IMR-90 (cell line): ENCODE measurements around the gene SPTSSA. TPM values are rescaled to one million over a fixed set of nuclear protein-coding genes. Genes with fewer than 3 reads are reported as not detected.

Experiments used
- ATAC-seq: fragments of 200-7000 bp; cut with Tn5 transposase; 2 replicates; pipeline ENCODE4 v1.9.1; 2020; ENCODE audit warnings: low read depth, mild to moderate bottlenecking, moderate library complexity
- BruUV-seq: library from RNA; stranded (reverse); fragments of 400-500 nt; replicated peaks from 2 replicates; lab custom pipeline; 2021; lab: Mats Ljungman, UMichigan
- CTCF ChIA-PET: fragments of 300-600 bp; formaldehyde crosslinking; extraction: SDS; loops from one replicate; lab custom pipeline; 2021; ENCODE audit warnings: antibody characterized with exemption; lab: Yijun Ruan, JAX
- POLR2A ChIA-PET: fragments of 300-600 bp; sonication (Branson Sonifier 250); formaldehyde crosslinking; loops from one replicate; lab custom pipeline; 2022; ENCODE audit warnings: antibody characterized with exemption; ENCODE audit not compliant: unreplicated experiment; lab: Charles Lee
- DNase-seq: peaks from one replicate; pipeline ENCODE4 v3.0.0; 2013
- H2AFZ ChIP-seq: replicated peaks from 2 replicates; pipeline ENCODE3; 2013; ENCODE audit warnings: low read length, mild to moderate bottlenecking; ENCODE audit not compliant: poor library complexity
- H2AK5ac ChIP-seq: 2 replicates; pipeline ENCODE4 v1.6.1; 2013; ENCODE audit warnings: low read depth, low read length, inconsistent platforms
- H2AK9ac ChIP-seq: replicated peaks from 2 replicates; pipeline ENCODE3; 2013; ENCODE audit warnings: mild to moderate bottlenecking, low read depth, low read length, moderate library complexity; ENCODE audit not compliant: poor library complexity
- H2BK120ac ChIP-seq: 2 replicates; pipeline ENCODE4 v1.6.1; 2013; ENCODE audit warnings: low read depth, low read length, inconsistent platforms
- H2BK15ac ChIP-seq: 3 replicates; pipeline ENCODE4 v1.6.1; 2013; ENCODE audit warnings: low read depth, low read length, inconsistent platforms
- H2BK20ac ChIP-seq: 2 replicates; pipeline ENCODE4 v1.6.1; 2013; ENCODE audit warnings: low read depth, mild to moderate bottlenecking, inconsistent platforms, low read length, moderate library complexity
- H2BK5ac ChIP-seq: 2 replicates; pipeline ENCODE4 v1.6.1; 2013; ENCODE audit warnings: mild to moderate bottlenecking, low read depth, low read length, inconsistent platforms; ENCODE audit not compliant: poor library complexity, severe bottlenecking
- H3K14ac ChIP-seq: replicated peaks from 2 replicates; pipeline ENCODE4 v1.6.1; 2013; ENCODE audit warnings: low read depth, low read length, inconsistent platforms
- H3K18ac ChIP-seq: 2 replicates; pipeline ENCODE4 v1.6.1; 2013; ENCODE audit warnings: low read depth, low read length, control low read depth
- H3K23ac ChIP-seq: 2 replicates; pipeline ENCODE4 v1.6.1; 2013; ENCODE audit warnings: low read depth, low read length, inconsistent platforms
- H3K27ac ChIP-seq: 2 replicates; pipeline ENCODE4 v1.5.1; 2013; ENCODE audit warnings: mild to moderate bottlenecking, control low read depth, low read length; ENCODE audit not compliant: insufficient read depth
- H3K27me3 ChIP-seq: 2 replicates; pipeline ENCODE4 v1.6.1; 2013; ENCODE audit warnings: low read length; ENCODE audit not compliant: control insufficient read depth, insufficient read depth
- H3K36me3 ChIP-seq: 2 replicates; pipeline ENCODE4 v1.6.1; 2013; ENCODE audit warnings: low read length, mixed read lengths; ENCODE audit not compliant: control insufficient read depth, insufficient read depth
- H3K4ac ChIP-seq: 2 replicates; pipeline ENCODE4 v1.6.1; 2013; ENCODE audit warnings: low read depth, low read length, inconsistent platforms
- H3K4me1 ChIP-seq: 2 replicates; pipeline ENCODE4 v1.6.1; 2013; ENCODE audit warnings: low read length, mixed read lengths; ENCODE audit not compliant: control insufficient read depth, insufficient read depth
- H3K4me2 ChIP-seq: 2 replicates; pipeline ENCODE4 v1.6.1; 2013; ENCODE audit warnings: low read depth, mild to moderate bottlenecking, control low read depth, low read length, moderate library complexity
- H3K4me3 ChIP-seq: 2 replicates; pipeline ENCODE4 v1.5.1; 2013; ENCODE audit warnings: low read depth, mild to moderate bottlenecking, control low read depth, low read length, moderate library complexity; ENCODE audit not compliant: insufficient read depth
- H3K56ac ChIP-seq: 2 replicates; pipeline ENCODE4 v1.6.1; 2013; ENCODE audit warnings: low read length, inconsistent platforms; ENCODE audit not compliant: insufficient read depth; ENCODE audit errors: extremely low read depth
- H3K79me1 ChIP-seq, 2 experiments: 2 replicates each; pipeline ENCODE4 v1.6.1; 2013; ENCODE audit warnings: low read length in 2 of 2, inconsistent platforms in 1 of 2, low read depth in 1 of 2
- H3K9ac ChIP-seq: 2 replicates; pipeline ENCODE4 v1.6.1; 2013; ENCODE audit warnings: low read depth, low read length, control low read depth
- H3K9me1 ChIP-seq: 2 replicates; pipeline ENCODE4 v1.6.1; 2013; ENCODE audit warnings: low read length, inconsistent platforms; ENCODE audit not compliant: insufficient read depth
- H3K9me3 ChIP-seq: 2 replicates; pipeline ENCODE4 v1.6.1; 2013; ENCODE audit warnings: low read length; ENCODE audit not compliant: control insufficient read depth, insufficient read depth
- H4K20me1 ChIP-seq: 2 replicates; pipeline ENCODE4 v1.6.1; 2013; ENCODE audit warnings: low read length, inconsistent platforms; ENCODE audit not compliant: insufficient read depth
- H4K5ac ChIP-seq: 2 replicates; pipeline ENCODE4 v1.6.1; 2013; ENCODE audit warnings: mild to moderate bottlenecking, low read depth, low read length, control low read depth
- H4K8ac ChIP-seq, 2 experiments: 2 replicates each; pipeline ENCODE4 v1.6.1; 2013; ENCODE audit warnings: low read depth in 2 of 2, low read length in 2 of 2, control low read depth in 1 of 2, inconsistent platforms in 1 of 2
- H4K91ac ChIP-seq: 2 replicates; pipeline ENCODE4 v1.6.1; 2013; ENCODE audit warnings: low read depth, low read length, inconsistent platforms; ENCODE audit not compliant: insufficient read depth
- BHLHE40 ChIP-seq: fragments of 150-350 bp; IDR thresholded peaks from 2 replicates; pipeline ENCODE4 v1.6.1; 2016; ENCODE audit warnings: mild to moderate bottlenecking, low read depth, low read length
- CEBPB ChIP-seq: IDR thresholded peaks from 2 replicates; pipeline ENCODE4 v1.6.1; 2012; ENCODE audit warnings: low read depth, low read length, improper control_type of control experiment
- CHD1 ChIP-seq: IDR thresholded peaks from 2 replicates; pipeline ENCODE4 v1.6.1; 2012; ENCODE audit warnings: low read depth, low read length, improper control_type of control experiment
- FOS ChIP-seq: fragments of 150-350 bp; IDR thresholded peaks from 2 replicates; pipeline ENCODE4 v1.6.1; 2016; ENCODE audit warnings: low read depth, low read length
- MAFK ChIP-seq: IDR thresholded peaks from 2 replicates; pipeline ENCODE4 v1.6.1; 2012; ENCODE audit warnings: low read depth, low read length, improper control_type of control experiment
- MXI1 ChIP-seq: IDR thresholded peaks from 2 replicates; pipeline ENCODE4 v1.6.1; 2012; ENCODE audit warnings: low read depth, mild to moderate bottlenecking, low read length, moderate library complexity, borderline replicate concordance
- NFE2L2 ChIP-seq: fragments of 150-350 bp; IDR thresholded peaks from 2 replicates; pipeline ENCODE4 v1.6.1; 2016; ENCODE audit warnings: low read depth, mild to moderate bottlenecking, low read length
- SMC3 ChIP-seq: fragments of 150-350 bp; IDR thresholded peaks from 2 replicates; pipeline ENCODE4 v1.6.1; 2016; ENCODE audit warnings: low read depth, mild to moderate bottlenecking, antibody characterized with exemption, low read length, moderate library complexity
- WGBS, 2 experiments: methylation state at CpG; one replicate each; pipeline versions ENCODE4 v1.1.5 to v1.1.7; 2013; ENCODE audit warnings: missing lambda C conversion rate in 2 of 2; ENCODE audit not compliant: insufficient read length in 1 of 2; ENCODE audit errors: extremely low coverage in 2 of 2; 5-methylcytosine and 5-hydroxymethylcytosine counted together
- dilution Hi-C: fragments of 300-500 bp; cut with HindIII; formaldehyde crosslinking; loops from one replicate; pipeline ENCODE4 v1.14.3; 2018; ENCODE audit warnings: low sequenced_read_pairs; ENCODE audit not compliant: unreplicated experiment
- in situ Hi-C: fragments of 300-500 bp; cut with MboI; formaldehyde crosslinking; loops from 3 replicates; pipeline ENCODE4 v1.14.3; 2019; ENCODE audit warnings: low sequenced_read_pairs, inconsistent platforms, mixed read lengths
- intact Hi-C: fragments of 100-400 bp; cut with micrococcal nuclease; formaldehyde crosslinking; loops from 2 replicates; pipeline ENCODE4 v1.10.0; 2022
- polyA plus RNA-seq, 3 experiments: library from polyadenylated mRNA; depleted of rRNA; stranded (reverse); fragments of >200 nt; gene quantifications; 2 replicates each; pipeline ENCODE4 v1.2.3, GENCODE V29; 2012; ENCODE audit warnings: low replicate concordance in 1 of 3
- total RNA-seq: library from RNA; depleted of rRNA; stranded (reverse); fragments of >200 nt; gene quantifications from 2 replicates; pipeline ENCODE4 v1.2.3, GENCODE V29; 2012
- TF ChIP-seq, protein P1 (sequence below): fragments of 150-350 bp; IDR thresholded peaks from 2 replicates; pipeline ENCODE4 v1.6.1; 2017; ENCODE audit warnings: mild to moderate bottlenecking, antibody characterized with exemption, low read length, low read depth
- TF ChIP-seq, protein P2 (sequence below): conservative IDR thresholded peaks from 2 replicates; pipeline ENCODE4 v1.5.1; 2012; ENCODE audit warnings: mild to moderate bottlenecking, low read depth, low read length, improper control_type of control experiment
- TF ChIP-seq, protein P3 (sequence below): fragments of 150-350 bp; IDR thresholded peaks from 2 replicates; pipeline ENCODE4 v1.6.1; 2016; ENCODE audit warnings: low read depth, mild to moderate bottlenecking, low read length, moderate library complexity, borderline replicate concordance

SPTSSA gene
- total and polyA plus RNA-seq, 2 of the 4 experiments (the other 2 are of a cell fraction), result 10.8 to 26.2 TPM

GRCh38 chr14:34475163-34475562, 13.1 kb upstream of the SPTSSA start:
- Histone ChIP-seq H3K56ac (no peak overlapping the region), H3K4me3 (no peak overlapping the region), H3K4me2 (no peak overlapping the region), H4K91ac (no peak overlapping the region), H2BK120ac (no peak overlapping the region), H2BK15ac (no peak overlapping the region), H3K27me3 (no peaks in the 10 kb centered on the region), H2AFZ (no peak overlapping the region), H3K18ac (no peak overlapping the region), H4K20me1 (no peaks in the 10 kb centered on the region), H3K9me3 (no peaks in the 10 kb centered on the region), H3K23ac (no peak overlapping the region), H4K5ac (no peak overlapping the region), H3K27ac (no peak overlapping the region), H2AK5ac (no peak overlapping the region), H3K4ac (no peak overlapping the region), H3K79me1 (no peaks in the 10 kb centered on the region), H3K4me1 (no peaks in the 10 kb centered on the region; the same call in 1 of the 2 replicates), H2BK5ac (no peak overlapping the region), H3K36me3 (no peaks in the 10 kb centered on the region), H3K9ac (no peak overlapping the region), H2AK9ac (no peak overlapping the region), H4K8ac (no peak overlapping the region), H3K14ac (no peak overlapping the region), H2BK20ac (no peak overlapping the region), H3K9me1 (no peaks in the 10 kb centered on the region; the same call in 1 of the 2 replicates)
- WGBS, 2 experiments, result 80% methylated on average over 1 of the region's 6 CpGs; no CpG with 5 or more reads in 1 of the 2 experiments
- in situ Hi-C loops (no loop called here), intact Hi-C loops (no loop called here), dilution Hi-C loops (no loop called here)
- no TSS peak for BruUV-seq
- ATAC-seq (no peak), DNase-seq (no peak)
- POLR2A ChIA-PET, result no interaction called here
- CTCF ChIA-PET, result no interaction called here
- no peak for TF ChIP-seq NFE2L2
- TF ChIP-seq BHLHE40, result no peak
- TF ChIP-seq MAFK, result no peak
- TF ChIP-seq CEBPB, result no peak
- TF ChIP-seq, protein P1, sequence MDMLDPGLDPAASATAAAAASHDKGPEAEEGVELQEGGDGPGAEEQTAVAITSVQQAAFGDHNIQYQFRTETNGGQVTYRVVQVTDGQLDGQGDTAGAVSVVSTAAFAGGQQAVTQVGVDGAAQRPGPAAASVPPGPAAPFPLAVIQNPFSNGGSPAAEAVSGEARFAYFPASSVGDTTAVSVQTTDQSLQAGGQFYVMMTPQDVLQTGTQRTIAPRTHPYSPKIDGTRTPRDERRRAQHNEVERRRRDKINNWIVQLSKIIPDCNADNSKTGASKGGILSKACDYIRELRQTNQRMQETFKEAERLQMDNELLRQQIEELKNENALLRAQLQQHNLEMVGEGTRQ, result no peak
- TF ChIP-seq MXI1, result no peak
- TF ChIP-seq CHD1, result no peak
- TF ChIP-seq FOS, result no peak
- TF ChIP-seq, protein P2, sequence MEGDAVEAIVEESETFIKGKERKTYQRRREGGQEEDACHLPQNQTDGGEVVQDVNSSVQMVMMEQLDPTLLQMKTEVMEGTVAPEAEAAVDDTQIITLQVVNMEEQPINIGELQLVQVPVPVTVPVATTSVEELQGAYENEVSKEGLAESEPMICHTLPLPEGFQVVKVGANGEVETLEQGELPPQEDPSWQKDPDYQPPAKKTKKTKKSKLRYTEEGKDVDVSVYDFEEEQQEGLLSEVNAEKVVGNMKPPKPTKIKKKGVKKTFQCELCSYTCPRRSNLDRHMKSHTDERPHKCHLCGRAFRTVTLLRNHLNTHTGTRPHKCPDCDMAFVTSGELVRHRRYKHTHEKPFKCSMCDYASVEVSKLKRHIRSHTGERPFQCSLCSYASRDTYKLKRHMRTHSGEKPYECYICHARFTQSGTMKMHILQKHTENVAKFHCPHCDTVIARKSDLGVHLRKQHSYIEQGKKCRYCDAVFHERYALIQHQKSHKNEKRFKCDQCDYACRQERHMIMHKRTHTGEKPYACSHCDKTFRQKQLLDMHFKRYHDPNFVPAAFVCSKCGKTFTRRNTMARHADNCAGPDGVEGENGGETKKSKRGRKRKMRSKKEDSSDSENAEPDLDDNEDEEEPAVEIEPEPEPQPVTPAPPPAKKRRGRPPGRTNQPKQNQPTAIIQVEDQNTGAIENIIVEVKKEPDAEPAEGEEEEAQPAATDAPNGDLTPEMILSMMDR, result no peak
- TF ChIP-seq, protein P3, sequence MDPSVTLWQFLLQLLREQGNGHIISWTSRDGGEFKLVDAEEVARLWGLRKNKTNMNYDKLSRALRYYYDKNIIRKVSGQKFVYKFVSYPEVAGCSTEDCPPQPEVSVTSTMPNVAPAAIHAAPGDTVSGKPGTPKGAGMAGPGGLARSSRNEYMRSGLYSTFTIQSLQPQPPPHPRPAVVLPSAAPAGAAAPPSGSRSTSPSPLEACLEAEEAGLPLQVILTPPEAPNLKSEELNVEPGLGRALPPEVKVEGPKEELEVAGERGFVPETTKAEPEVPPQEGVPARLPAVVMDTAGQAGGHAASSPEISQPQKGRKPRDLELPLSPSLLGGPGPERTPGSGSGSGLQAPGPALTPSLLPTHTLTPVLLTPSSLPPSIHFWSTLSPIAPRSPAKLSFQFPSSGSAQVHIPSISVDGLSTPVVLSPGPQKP, result no peak
- TF ChIP-seq SMC3, result no peak
